IMR-90 (cell line): ENCODE data around the gene SLX9. TPM values are rescaled to one million over a fixed set of nuclear protein-coding genes. Genes with fewer than 3 reads are reported as not detected.

Experiments
- ATAC-seq: fragments of 200-7000 bp; cut with Tn5 transposase; 2 replicates; pipeline ENCODE4 v1.9.1; 2020; ENCODE audit warnings: low read depth, mild to moderate bottlenecking, moderate library complexity
- BruUV-seq: library from RNA; stranded (reverse); fragments of 400-500 nt; replicated peaks from 2 replicates; lab custom pipeline; 2021; lab: Mats Ljungman, UMichigan
- CTCF ChIA-PET: fragments of 300-600 bp; formaldehyde crosslinking; extraction: SDS; loops from one replicate; lab custom pipeline; 2021; ENCODE audit warnings: antibody characterized with exemption; lab: Yijun Ruan, JAX
- POLR2A ChIA-PET: fragments of 300-600 bp; sonication (Branson Sonifier 250); formaldehyde crosslinking; loops from one replicate; lab custom pipeline; 2022; ENCODE audit warnings: antibody characterized with exemption; ENCODE audit not compliant: unreplicated experiment; lab: Charles Lee
- DNase-seq: peaks from one replicate; pipeline ENCODE4 v3.0.0; 2013
- H2AFZ ChIP-seq: replicated peaks from 2 replicates; pipeline ENCODE3; 2013; ENCODE audit warnings: low read length, mild to moderate bottlenecking; ENCODE audit not compliant: poor library complexity
- H2AK5ac ChIP-seq: 2 replicates; pipeline ENCODE4 v1.6.1; 2013; ENCODE audit warnings: low read depth, low read length, inconsistent platforms
- H2AK9ac ChIP-seq: replicated peaks from 2 replicates; pipeline ENCODE3; 2013; ENCODE audit warnings: mild to moderate bottlenecking, low read depth, low read length, moderate library complexity; ENCODE audit not compliant: poor library complexity
- H2BK120ac ChIP-seq: 2 replicates; pipeline ENCODE4 v1.6.1; 2013; ENCODE audit warnings: low read depth, low read length, inconsistent platforms
- H2BK15ac ChIP-seq: 3 replicates; pipeline ENCODE4 v1.6.1; 2013; ENCODE audit warnings: low read depth, low read length, inconsistent platforms
- H2BK20ac ChIP-seq: 2 replicates; pipeline ENCODE4 v1.6.1; 2013; ENCODE audit warnings: low read depth, mild to moderate bottlenecking, inconsistent platforms, low read length, moderate library complexity
- H2BK5ac ChIP-seq: 2 replicates; pipeline ENCODE4 v1.6.1; 2013; ENCODE audit warnings: mild to moderate bottlenecking, low read depth, low read length, inconsistent platforms; ENCODE audit not compliant: poor library complexity, severe bottlenecking
- H3K14ac ChIP-seq: replicated peaks from 2 replicates; pipeline ENCODE4 v1.6.1; 2013; ENCODE audit warnings: low read depth, low read length, inconsistent platforms
- H3K18ac ChIP-seq: 2 replicates; pipeline ENCODE4 v1.6.1; 2013; ENCODE audit warnings: low read depth, low read length, control low read depth
- H3K23ac ChIP-seq: 2 replicates; pipeline ENCODE4 v1.6.1; 2013; ENCODE audit warnings: low read depth, low read length, inconsistent platforms
- H3K27ac ChIP-seq: 2 replicates; pipeline ENCODE4 v1.5.1; 2013; ENCODE audit warnings: mild to moderate bottlenecking, control low read depth, low read length; ENCODE audit not compliant: insufficient read depth
- H3K27me3 ChIP-seq: 2 replicates; pipeline ENCODE4 v1.6.1; 2013; ENCODE audit warnings: low read length; ENCODE audit not compliant: control insufficient read depth, insufficient read depth
- H3K36me3 ChIP-seq: 2 replicates; pipeline ENCODE4 v1.6.1; 2013; ENCODE audit warnings: low read length, mixed read lengths; ENCODE audit not compliant: control insufficient read depth, insufficient read depth
- H3K4ac ChIP-seq: 2 replicates; pipeline ENCODE4 v1.6.1; 2013; ENCODE audit warnings: low read depth, low read length, inconsistent platforms
- H3K4me1 ChIP-seq: 2 replicates; pipeline ENCODE4 v1.6.1; 2013; ENCODE audit warnings: low read length, mixed read lengths; ENCODE audit not compliant: control insufficient read depth, insufficient read depth
- H3K4me2 ChIP-seq: 2 replicates; pipeline ENCODE4 v1.6.1; 2013; ENCODE audit warnings: low read depth, mild to moderate bottlenecking, control low read depth, low read length, moderate library complexity
- H3K4me3 ChIP-seq: 2 replicates; pipeline ENCODE4 v1.5.1; 2013; ENCODE audit warnings: low read depth, mild to moderate bottlenecking, control low read depth, low read length, moderate library complexity; ENCODE audit not compliant: insufficient read depth
- H3K56ac ChIP-seq: 2 replicates; pipeline ENCODE4 v1.6.1; 2013; ENCODE audit warnings: low read length, inconsistent platforms; ENCODE audit not compliant: insufficient read depth; ENCODE audit errors: extremely low read depth
- H3K79me1 ChIP-seq, 2 experiments: 2 replicates each; pipeline ENCODE4 v1.6.1; 2013; ENCODE audit warnings: low read length in 2 of 2, inconsistent platforms in 1 of 2, low read depth in 1 of 2
- H3K9ac ChIP-seq: 2 replicates; pipeline ENCODE4 v1.6.1; 2013; ENCODE audit warnings: low read depth, low read length, control low read depth
- H3K9me1 ChIP-seq: 2 replicates; pipeline ENCODE4 v1.6.1; 2013; ENCODE audit warnings: low read length, inconsistent platforms; ENCODE audit not compliant: insufficient read depth
- H3K9me3 ChIP-seq: 2 replicates; pipeline ENCODE4 v1.6.1; 2013; ENCODE audit warnings: low read length; ENCODE audit not compliant: control insufficient read depth, insufficient read depth
- H4K20me1 ChIP-seq: 2 replicates; pipeline ENCODE4 v1.6.1; 2013; ENCODE audit warnings: low read length, inconsistent platforms; ENCODE audit not compliant: insufficient read depth
- H4K5ac ChIP-seq: 2 replicates; pipeline ENCODE4 v1.6.1; 2013; ENCODE audit warnings: mild to moderate bottlenecking, low read depth, low read length, control low read depth
- H4K8ac ChIP-seq, 2 experiments: 2 replicates each; pipeline ENCODE4 v1.6.1; 2013; ENCODE audit warnings: low read depth in 2 of 2, low read length in 2 of 2, control low read depth in 1 of 2, inconsistent platforms in 1 of 2
- H4K91ac ChIP-seq: 2 replicates; pipeline ENCODE4 v1.6.1; 2013; ENCODE audit warnings: low read depth, low read length, inconsistent platforms; ENCODE audit not compliant: insufficient read depth
- ELK1 ChIP-seq: fragments of 150-350 bp; IDR thresholded peaks from 2 replicates; pipeline ENCODE4 v1.6.1; 2016; ENCODE audit warnings: low read depth, mild to moderate bottlenecking, low read length, moderate library complexity, borderline replicate concordance
- MAZ ChIP-seq: IDR thresholded peaks from 2 replicates; pipeline ENCODE4 v1.6.1; 2012; ENCODE audit warnings: low read depth, mild to moderate bottlenecking, low read length, improper control_type of control experiment, moderate library complexity, borderline replicate concordance
- POLR2A ChIP-seq: IDR thresholded peaks from 2 replicates; pipeline ENCODE4 v1.6.1; 2012; ENCODE audit warnings: mild to moderate bottlenecking, low read depth, low read length
- SMC3 ChIP-seq: fragments of 150-350 bp; IDR thresholded peaks from 2 replicates; pipeline ENCODE4 v1.6.1; 2016; ENCODE audit warnings: low read depth, mild to moderate bottlenecking, antibody characterized with exemption, low read length, moderate library complexity
- USF2 ChIP-seq: fragments of 150-350 bp; IDR thresholded peaks from 2 replicates; pipeline ENCODE4 v1.6.1; 2017; ENCODE audit warnings: mild to moderate bottlenecking, antibody characterized with exemption, low read length, low read depth
- WGBS, 2 experiments: methylation state at CpG; one replicate each; pipeline versions ENCODE4 v1.1.5 to v1.1.7; 2013; ENCODE audit warnings: missing lambda C conversion rate in 2 of 2; ENCODE audit not compliant: insufficient read length in 1 of 2; ENCODE audit errors: extremely low coverage in 2 of 2; 5-methylcytosine and 5-hydroxymethylcytosine counted together
- dilution Hi-C: fragments of 300-500 bp; cut with HindIII; formaldehyde crosslinking; loops from one replicate; pipeline ENCODE4 v1.14.3; 2018; ENCODE audit warnings: low sequenced_read_pairs; ENCODE audit not compliant: unreplicated experiment
- in situ Hi-C: fragments of 300-500 bp; cut with MboI; formaldehyde crosslinking; loops from 3 replicates; pipeline ENCODE4 v1.14.3; 2019; ENCODE audit warnings: low sequenced_read_pairs, inconsistent platforms, mixed read lengths
- intact Hi-C: fragments of 100-400 bp; cut with micrococcal nuclease; formaldehyde crosslinking; loops from 2 replicates; pipeline ENCODE4 v1.10.0; 2022
- polyA plus RNA-seq, 3 experiments: library from polyadenylated mRNA; depleted of rRNA; stranded (reverse); fragments of >200 nt; gene quantifications; 2 replicates each; pipeline ENCODE4 v1.2.3, GENCODE V29; 2012; ENCODE audit warnings: low replicate concordance in 1 of 3
- total RNA-seq: library from RNA; depleted of rRNA; stranded (reverse); fragments of >200 nt; gene quantifications from 2 replicates; pipeline ENCODE4 v1.2.3, GENCODE V29; 2012

Gene SLX9
- total and polyA plus RNA-seq, 2 of the 4 experiments (the other 2 are of a cell fraction) = 10.4 to 21.7 TPM

- WGBS, 2 experiments = no CpG with 5 or more reads among the region's 12 CpGs
- H3K4me3 ChIP-seq = no peak overlapping the region
- ATAC-seq (no peak), DNase-seq (no peak)
- H4K91ac ChIP-seq = peak overlapping the region; percentile 93
- H3K4me1 ChIP-seq = peaks cover 22% of the 10 kb centered on the region
- H2BK20ac ChIP-seq = peak overlapping the region; percentile 99
- intact Hi-C loops = no loop called here
- peak overlapping the region; percentile 52 for H2AK9ac ChIP-seq
- H2BK5ac ChIP-seq = peak overlapping the region; percentile 73
- H3K79me1 ChIP-seq = peaks cover 2 to 17% of the 10 kb centered on the region in 2 experiments; a peak in 2 of 4 replicates
- peak overlapping the region; percentile 5 for H2AFZ ChIP-seq
- in situ Hi-C loops = no loop called here
- H3K9me3 ChIP-seq = peaks cover 7% of the 10 kb centered on the region
- peak overlapping the region; percentile 54 to 96; a peak in 3 of 4 replicates for H4K8ac ChIP-seq
- H4K5ac ChIP-seq = peak overlapping the region; percentile 30
- H2AK5ac ChIP-seq = peak overlapping the region; percentile 98
- peak overlapping the region; percentile 54; the same call in 1 of the 2 replicates for H3K18ac ChIP-seq
- TF ChIP-seq SMC3 (no peak), USF2 (no peak), ELK1 (no peak), POLR2A (no peak), MAZ (no peak)
- H3K14ac ChIP-seq = 0 out of 2 replicates have a peak overlapping the region, but pooled peaks have one; percentile 35
- H3K4ac ChIP-seq = peak overlapping the region; percentile 79
- peaks cover 14% of the 10 kb centered on the region for H3K9me1 ChIP-seq
- ChIA-PET POLR2A (no interaction called here), CTCF (no interaction called here)
- H3K27me3 ChIP-seq = no peaks in the 10 kb centered on the region
- dilution Hi-C loops = no loop called here
- peak overlapping the region; percentile 87; the same call in 2 of the 3 replicates for H2BK15ac ChIP-seq
- no peaks in the 10 kb centered on the region for H3K36me3 ChIP-seq
- H3K23ac ChIP-seq = no peak overlapping the region
- no TSS peak for BruUV-seq
- H3K4me2 ChIP-seq = no peak overlapping the region
- peak overlapping the region; percentile 25; the same call in 1 of the 2 replicates for H3K27ac ChIP-seq
- no peak overlapping the region for H3K56ac ChIP-seq
- H3K9ac ChIP-seq = no peak overlapping the region
- no peaks in the 10 kb centered on the region for H4K20me1 ChIP-seq
- H2BK120ac ChIP-seq = peak overlapping the region; percentile 100
Observed at GRCh38 chr21:45010860-45011259, 71.0 kb downstream of the SLX9 start.
